ENCODE results near the gene ALPI. TPM values are rescaled to one million over a fixed set of nuclear protein-coding genes. Genes with fewer than 3 reads are reported as not detected.

Gene ALPI
- total RNA-seq, 1 donor from 2014 or later, result not detected

DNA sequence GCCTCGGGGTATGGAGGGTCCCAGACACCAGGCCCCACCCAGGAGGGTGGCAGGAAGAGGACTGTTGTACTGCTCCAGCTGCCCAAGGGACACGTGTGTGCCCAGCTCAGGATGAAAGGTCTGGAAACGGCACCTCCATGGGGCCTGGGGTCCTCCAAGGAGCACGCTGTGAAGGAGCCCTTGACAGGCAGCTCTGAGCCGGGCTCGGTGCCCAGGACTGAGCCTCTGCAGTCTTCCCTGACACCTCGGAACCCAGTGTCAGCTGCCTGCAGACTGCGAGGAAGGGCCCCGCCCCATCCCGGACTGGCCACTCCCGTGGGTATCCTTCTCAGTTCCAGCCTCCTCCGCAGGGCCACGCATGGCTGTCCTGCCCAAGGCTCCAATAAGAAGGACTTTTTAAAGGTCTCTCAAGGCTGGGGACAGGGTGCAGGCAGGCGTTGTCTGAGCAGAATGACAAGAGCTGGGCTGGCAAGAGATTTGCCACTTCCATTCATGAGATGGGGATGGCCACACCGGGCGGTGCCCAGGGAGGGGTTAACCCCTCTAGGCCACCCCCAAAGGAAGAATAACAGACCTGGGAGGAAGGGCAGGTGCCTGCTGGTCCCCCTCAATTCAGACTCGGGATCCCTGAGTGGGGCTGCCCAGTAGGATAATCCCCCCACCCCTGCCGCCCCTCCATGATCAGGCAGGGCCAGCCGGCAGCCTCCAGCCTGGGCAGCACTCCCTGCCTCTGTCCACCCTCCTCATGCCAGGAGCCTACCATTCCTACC is 22.8 kb downstream of the ALPI start:
- TF ChIP-seq, protein P1, sequence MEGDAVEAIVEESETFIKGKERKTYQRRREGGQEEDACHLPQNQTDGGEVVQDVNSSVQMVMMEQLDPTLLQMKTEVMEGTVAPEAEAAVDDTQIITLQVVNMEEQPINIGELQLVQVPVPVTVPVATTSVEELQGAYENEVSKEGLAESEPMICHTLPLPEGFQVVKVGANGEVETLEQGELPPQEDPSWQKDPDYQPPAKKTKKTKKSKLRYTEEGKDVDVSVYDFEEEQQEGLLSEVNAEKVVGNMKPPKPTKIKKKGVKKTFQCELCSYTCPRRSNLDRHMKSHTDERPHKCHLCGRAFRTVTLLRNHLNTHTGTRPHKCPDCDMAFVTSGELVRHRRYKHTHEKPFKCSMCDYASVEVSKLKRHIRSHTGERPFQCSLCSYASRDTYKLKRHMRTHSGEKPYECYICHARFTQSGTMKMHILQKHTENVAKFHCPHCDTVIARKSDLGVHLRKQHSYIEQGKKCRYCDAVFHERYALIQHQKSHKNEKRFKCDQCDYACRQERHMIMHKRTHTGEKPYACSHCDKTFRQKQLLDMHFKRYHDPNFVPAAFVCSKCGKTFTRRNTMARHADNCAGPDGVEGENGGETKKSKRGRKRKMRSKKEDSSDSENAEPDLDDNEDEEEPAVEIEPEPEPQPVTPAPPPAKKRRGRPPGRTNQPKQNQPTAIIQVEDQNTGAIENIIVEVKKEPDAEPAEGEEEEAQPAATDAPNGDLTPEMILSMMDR (conservative IDR thresholded peaks at IDR 0.05), result no peak
- Mint-ChIP-seq H3K27ac (ENCODE audit: unreplicated experiment) (no peak overlapping the region), H3K27me3 (ENCODE audit: low read depth) (peaks cover 18% of the 10 kb centered on the region), H3K4me1 (no peaks in the 10 kb centered on the region), H3K4me3 (no peak overlapping the region), H3K9me3 (no peaks in the 10 kb centered on the region), H3K36me3 (ENCODE audit: low read depth) (no peaks in the 10 kb centered on the region)
- DNase-seq (ENCODE audit: low read depth, low spot score), result no peak

DNA sequence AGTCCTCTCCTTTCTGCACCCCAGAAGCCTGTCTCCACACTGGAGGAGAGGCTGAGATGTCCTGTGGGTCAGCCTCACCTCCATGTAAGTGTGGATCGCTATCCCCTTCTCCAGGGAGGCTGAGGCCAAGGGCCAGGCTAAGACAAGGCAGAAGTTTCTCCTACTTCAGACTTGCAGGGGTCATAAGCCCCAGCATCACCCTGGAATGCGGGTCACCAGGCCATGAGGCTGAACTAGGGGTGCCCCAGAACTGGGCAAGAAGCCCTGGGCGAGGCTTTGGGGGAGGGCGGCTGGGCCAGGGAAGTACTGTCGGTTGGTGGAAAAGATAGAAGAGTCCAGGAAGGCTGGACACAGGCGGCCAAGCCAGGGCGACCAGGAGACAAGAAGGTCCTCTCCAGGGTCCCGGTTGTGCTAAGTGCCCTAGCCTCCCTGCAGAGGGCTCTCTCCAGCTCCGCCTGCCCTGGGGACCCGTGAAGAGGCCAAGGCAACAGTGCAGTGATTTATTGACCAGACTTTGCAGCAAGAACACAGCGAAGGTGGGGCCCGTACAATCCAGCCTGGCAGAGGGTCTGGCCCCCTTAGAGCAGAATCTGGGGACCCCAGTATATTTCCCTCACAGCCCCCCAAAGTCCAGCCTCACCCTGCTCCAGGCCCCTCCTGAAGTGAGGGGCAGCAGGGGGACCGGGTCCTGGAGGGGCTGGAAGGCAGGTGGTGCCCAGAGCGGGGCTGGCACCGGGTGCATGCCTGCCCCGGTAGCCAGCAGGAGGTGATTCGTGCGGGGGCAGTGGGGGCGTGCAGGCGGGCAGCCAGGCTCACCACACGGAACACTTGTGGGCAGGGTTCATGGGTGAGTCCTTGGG is 23.6 kb downstream of the ALPI start:
- Mint-ChIP-seq H3K36me3 (ENCODE audit: low read depth) (no peaks in the 10 kb centered on the region), H3K4me3 (no peak overlapping the region), H3K27me3 (ENCODE audit: low read depth) (peaks cover 22% of the 10 kb centered on the region), H3K27ac (ENCODE audit: unreplicated experiment) (no peak overlapping the region), H3K4me1 (no peaks in the 10 kb centered on the region), H3K9me3 (no peaks in the 10 kb centered on the region)
- TF ChIP-seq, protein P1 (conservative IDR thresholded peaks at IDR 0.05), result no peak
- no peak for DNase-seq (ENCODE audit: low read depth, low spot score)

DNA sequence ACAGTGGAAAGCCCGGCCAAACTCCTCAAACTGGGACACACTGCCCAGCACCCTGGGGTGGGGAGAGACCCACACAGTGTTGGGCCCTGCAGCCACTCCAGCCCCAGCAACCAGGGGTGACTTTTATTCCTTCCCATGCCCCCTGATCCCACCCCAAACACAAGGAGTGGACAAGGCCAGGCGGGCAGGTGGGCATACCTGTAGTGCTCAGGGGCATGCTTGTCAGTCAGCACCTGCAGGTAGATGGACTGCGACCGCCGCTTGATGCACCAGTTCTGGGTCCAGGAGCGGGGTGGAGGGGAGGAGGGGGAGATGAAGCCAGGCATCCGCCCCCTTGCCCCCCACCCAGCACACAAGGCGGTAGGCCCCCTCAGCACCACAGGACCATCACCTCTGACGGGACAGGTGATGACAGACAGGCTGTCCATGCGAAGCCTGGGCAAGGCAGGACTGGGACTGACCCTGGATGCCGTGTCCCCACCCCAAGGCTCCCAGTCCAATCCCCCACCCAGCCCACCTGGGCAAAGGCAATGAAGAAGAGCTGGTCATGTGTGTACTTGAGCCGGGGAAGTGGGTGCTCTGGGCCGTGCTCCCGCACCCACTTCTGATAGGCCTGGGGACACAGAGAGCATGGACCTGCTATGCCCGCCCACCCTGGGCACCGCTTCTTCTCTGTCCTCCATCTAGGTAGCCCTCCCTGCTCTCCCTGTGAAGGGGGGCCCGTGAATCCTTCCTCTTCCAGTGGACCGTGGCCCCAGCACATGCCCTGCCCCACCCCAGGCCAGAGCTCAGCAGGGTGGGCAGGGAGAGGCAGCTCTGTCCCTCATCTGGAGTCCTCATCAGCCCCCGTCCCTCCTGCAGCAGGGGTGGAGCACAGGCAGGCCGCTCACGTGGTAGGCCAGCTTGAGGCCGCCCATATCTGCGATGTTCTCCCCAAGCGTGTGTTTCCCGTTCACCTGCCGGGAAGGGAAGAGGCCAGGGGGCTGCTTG is 24.5 kb downstream of the ALPI start:
- Mint-ChIP-seq H3K4me3 (no peak overlapping the region), H3K9me3 (no peaks in the 10 kb centered on the region), H3K36me3 (ENCODE audit: low read depth) (no peaks in the 10 kb centered on the region), H3K4me1 (peaks cover 5% of the 10 kb centered on the region), H3K27ac (ENCODE audit: unreplicated experiment) (no peak overlapping the region), H3K27me3 (ENCODE audit: low read depth) (peaks cover 31% of the 10 kb centered on the region)
- TF ChIP-seq, protein P1 (conservative IDR thresholded peaks at IDR 0.05), result no peak
- DNase-seq (ENCODE audit: low read depth, low spot score), result no peak

DNA sequence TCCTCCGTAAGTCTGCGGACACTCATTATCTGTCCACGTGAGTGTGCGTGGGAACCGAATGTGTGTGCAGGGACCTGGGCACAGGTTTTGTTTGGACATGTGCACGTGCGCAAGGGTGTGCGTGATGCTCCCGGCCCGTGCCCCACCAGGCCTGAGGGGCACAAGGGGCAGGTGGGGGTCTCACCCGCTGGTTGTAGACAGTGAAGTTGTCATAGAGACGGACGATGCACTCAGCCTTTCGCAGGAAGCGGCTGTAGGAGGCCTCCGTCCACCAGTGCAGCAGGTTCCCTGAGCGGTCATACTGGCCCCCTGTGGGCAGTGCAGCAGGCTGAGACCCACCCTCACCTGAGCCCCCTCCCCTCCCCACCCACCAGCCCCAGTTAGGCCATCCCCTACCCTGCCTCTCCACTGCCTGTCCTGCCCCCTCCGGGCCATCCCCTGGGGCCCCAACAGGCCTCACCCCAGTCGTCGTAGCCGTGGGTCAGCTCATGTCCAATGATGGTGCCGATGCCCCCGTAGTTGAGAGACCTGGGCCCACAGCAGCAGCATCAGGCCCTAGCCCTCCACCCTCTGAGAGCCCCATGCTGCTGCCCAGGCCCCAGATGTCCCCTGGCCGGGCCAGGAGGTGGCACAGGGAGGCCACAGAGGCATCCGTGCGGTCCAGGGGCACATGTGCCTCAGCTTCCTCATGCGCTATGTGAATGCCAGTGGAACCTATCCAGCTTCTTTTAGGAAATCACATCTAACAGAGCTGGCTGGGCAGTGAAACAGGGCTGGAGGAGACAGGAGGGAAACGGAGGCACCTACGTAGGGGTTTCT is 25.6 kb downstream of the ALPI start:
- H3K4me3 Mint-ChIP-seq, result no peak overlapping the region
- H3K36me3 Mint-ChIP-seq (ENCODE audit: low read depth), result no peaks in the 10 kb centered on the region
- no peaks in the 10 kb centered on the region for H3K9me3 Mint-ChIP-seq
- peaks cover 5% of the 10 kb centered on the region for H3K4me1 Mint-ChIP-seq
- TF ChIP-seq, protein P1 (conservative IDR thresholded peaks at IDR 0.05), result no peak
- peaks cover 33% of the 10 kb centered on the region for H3K27me3 Mint-ChIP-seq (ENCODE audit: low read depth)
- H3K27ac Mint-ChIP-seq (ENCODE audit: unreplicated experiment), result no peak overlapping the region
- DNase-seq (ENCODE audit: low read depth, low spot score), result no peak

Measured in neural crest cell (in vitro differentiated cells).